GM18868 (cell line): Measurements from ENCODE around the gene DHDDS.
"Not testable (repeated sequence)": the region's sequence is repeated elsewhere in the genome, so short reads cannot be mapped to it uniquely, and the experiment has no call there.

Experiments used
- ATAC-seq: cut with Tn5 transposase; IDR thresholded peaks from one replicate; pipeline ENCODE4 v1.9.1; 2021; ENCODE audit warnings: mild to moderate bottlenecking, moderate library complexity; ENCODE audit not compliant: unreplicated experiment

Gene DHDDS

GRCh38 chr1:26474818-26475217 lies 42.7 kb downstream of the DHDDS start:
- ATAC-seq = no peak

DNA sequence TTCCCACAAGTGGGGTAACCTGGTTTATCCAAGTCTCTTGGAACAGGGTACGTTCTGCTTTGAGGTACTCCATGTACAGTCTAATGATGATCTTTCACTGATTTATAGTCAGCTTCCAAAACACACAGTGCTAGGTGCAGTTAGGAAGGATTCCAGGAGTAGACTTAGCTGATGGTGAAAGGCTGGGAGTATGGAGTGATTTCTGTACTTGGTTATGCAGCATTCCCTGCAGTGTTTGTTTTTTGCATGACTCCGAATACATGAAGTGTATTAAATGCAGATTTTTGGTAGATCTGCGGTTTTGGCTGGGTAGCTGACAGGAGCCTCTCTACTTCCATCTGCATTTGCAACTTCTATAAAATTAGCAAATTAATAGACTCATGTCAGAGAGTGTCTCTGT lies 43.9 kb downstream of the DHDDS start:
- no peak for ATAC-seq

GRCh38 chr1:26476958-26477357 lies 44.8 kb downstream of the DHDDS start:
- no peak for ATAC-seq

DNA sequence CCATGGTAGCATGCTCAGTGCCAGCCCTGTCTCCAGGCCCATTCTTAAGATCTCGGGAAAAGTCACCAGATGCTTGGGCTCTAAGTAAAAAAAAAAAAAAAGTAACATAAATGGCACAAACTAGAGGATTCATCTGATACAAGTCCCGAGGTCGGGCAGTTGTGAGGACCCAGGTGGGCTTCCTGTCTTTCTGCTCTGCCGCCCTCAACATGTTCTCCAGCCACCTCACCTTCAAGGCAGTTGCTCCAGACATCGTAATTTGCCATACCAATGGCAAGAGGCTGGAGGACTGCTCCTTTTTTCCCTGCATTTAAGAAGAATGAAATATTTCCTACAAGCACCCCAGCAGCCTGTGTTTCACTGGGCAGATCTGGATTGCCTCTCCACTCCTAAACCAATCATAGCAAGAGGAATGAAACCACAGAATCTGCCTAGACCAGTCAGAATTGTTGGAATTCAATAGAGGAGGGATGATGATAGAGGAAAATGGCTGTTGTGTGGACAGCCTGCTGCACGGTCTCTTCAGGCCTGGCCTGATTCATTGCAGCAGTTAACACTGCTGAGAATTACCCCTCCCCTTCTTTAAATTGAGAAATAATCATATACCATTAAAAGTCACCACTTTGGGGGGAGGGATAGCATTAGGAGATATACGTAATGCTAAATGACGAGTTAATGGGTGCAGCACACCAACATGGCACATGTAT lies 45.5 kb downstream of the DHDDS start:
- ATAC-seq = no peak

GRCh38 chr1:26478159-26478558 lies 46.0 kb downstream of the DHDDS start:
- ATAC-seq = no peak

DNA sequence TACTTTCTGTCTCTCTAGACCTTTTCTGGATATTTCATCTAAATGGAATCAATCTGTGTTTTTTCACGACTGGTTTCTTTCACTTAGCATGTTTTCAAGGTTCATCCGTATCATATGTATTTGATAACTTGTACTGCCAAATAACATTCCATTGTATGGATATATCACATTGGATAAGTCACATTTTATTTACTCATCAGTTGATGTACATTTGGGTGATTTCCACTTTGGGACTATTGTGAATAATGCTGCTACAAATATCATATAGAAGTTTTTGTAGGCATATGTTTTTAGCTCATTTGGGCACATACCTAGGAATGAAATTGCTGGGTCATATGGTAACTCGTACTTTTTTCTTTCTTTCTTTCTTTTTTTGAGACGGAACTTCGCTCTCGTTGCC lies 46.9 kb downstream of the DHDDS start:
- ATAC-seq = no peak

GRCh38 chr1:26482921-26483320 lies 50.8 kb downstream of the DHDDS start:
- ATAC-seq = no peak

- ATAC-seq = no peak
Observed at GRCh38 chr1:26483980-26484379, 51.9 kb downstream of the DHDDS start.

GRCh38 chr1:26490155-26490554 lies 58.0 kb downstream of the DHDDS start:
- no peak for ATAC-seq

- no peak for ATAC-seq
Observed at GRCh38 chr1:26493267-26493666, 61.1 kb downstream of the DHDDS start.

GRCh38 chr1:26493938-26494337 lies 61.8 kb downstream of the DHDDS start:
- no peak for ATAC-seq

- ATAC-seq = no peak
Observed at GRCh38 chr1:26496861-26497260, 64.7 kb downstream of the DHDDS start.

- no peak for ATAC-seq
Observed at GRCh38 chr1:26498894-26499293, 66.8 kb downstream of the DHDDS start.

GRCh38 chr1:26500488-26501175 lies 68.5 kb downstream of the DHDDS start:
- peak; percentile 67 for ATAC-seq

- ATAC-seq = not testable (repeated sequence)
Observed at GRCh38 chr1:26510711-26511110, 78.6 kb downstream of the DHDDS start.

DNA sequence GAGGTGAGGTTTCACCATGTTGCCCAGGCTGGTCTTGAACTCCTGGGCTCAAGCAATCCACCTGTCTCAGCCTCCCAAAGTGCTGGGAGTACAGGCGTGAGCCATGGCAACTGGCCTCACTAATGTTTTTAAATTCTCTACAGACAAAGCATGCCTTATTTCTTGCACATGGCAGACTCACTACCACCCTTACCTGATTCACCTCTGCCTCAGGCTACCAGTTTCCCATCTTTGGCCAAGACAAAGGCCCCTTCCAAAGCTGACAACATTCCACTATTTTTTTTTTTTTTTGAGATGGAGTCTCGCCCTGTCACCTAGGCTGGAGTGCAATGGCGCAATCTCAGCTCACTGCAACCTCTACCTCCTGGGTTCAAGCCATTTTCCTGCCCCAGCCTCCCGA lies 83.7 kb downstream of the DHDDS start:
- not testable (repeated sequence) for ATAC-seq

DNA sequence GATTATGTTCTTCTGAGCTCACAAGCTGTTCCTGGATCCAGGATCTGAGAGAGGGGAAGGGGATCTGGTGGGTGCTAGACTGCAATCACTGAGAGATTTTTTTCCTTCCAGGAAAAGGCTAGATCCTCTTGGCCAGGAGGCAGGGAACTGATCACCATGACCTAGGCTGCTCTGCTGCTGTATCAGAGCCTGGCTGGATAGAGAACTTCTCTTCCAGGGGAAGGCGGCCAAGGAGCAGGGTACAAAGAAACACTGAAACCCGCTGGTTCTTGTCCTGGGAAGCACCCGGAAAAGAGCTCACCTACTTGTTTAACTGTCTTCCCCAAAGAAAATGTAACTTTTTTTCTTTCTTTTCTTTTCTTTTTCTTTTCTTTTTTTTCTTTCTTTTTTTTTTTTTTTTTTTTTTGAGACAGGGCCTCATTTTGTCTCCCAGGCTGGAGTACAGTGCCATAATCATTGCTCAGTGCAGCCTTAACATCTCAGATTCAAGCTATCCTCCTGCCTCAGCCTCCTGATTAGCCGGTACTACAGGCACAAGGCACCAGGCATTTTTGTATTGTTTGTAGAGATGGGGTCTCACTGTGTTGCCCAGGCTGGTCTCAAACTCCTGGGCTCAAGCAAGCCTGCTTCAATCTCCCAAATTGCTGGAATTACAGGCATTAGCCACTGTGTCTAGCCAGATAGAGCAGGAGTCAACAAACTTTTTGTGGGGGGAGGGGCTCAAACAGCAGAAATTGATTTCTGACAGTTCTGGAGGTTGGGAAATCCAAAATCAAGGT lies 85.1 kb downstream of the DHDDS start:
- ATAC-seq = no peak

GRCh38 chr1:26517766-26518049 lies 85.6 kb downstream of the DHDDS start:
- ATAC-seq = no peak

DNA sequence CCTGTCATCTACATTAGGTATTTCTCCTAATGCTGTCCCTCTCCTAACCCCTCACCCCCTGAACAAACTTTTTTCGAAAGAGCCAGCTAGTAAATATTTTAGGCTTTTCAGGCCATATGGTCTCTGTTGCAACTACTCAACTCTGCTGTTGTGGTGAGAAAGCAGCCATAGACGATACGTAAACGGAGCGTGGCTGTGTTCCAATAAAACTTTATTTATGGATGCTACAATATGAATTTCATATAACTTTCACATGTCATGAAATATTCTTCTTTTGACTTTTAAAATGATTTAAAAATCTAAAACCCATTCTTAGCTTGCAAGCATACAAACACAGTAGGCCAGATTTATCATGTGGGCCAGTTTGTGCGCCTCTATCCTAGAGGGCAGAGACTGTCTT lies 86.2 kb downstream of the DHDDS start:
- no peak for ATAC-seq

DNA sequence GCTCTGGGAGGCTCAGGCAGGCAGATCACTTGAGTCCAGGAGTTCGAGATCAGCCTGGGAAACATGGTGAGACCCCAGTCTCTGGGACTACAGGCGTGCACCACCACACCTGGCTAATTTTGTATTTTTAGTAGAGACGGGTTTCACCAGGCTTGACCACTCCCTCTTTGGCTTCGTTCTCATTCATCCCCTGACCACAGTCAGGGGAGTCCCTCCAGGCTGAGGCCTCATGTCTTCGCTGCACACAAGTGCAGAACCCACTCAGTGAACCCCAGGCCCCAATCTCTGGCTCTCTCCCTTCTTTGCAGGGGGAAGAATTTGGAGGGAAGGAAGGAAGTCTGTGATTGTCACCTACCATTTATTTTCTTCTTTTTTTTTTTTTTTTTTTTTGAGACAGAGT lies 88.2 kb downstream of the DHDDS start:
- no peak for ATAC-seq
